ENCODE data around the gene SH3YL1. TPM values are rescaled to one million over a fixed set of nuclear protein-coding genes. Genes with fewer than 3 reads are reported as not detected.

SH3YL1 gene
- total RNA-seq, 1 experiment from 2014 or later: 97.0 TPM

GRCh38 chr2:263022-263738, 652 bp downstream of the SH3YL1 start:
- intact Hi-C loops (cut with micrococcal nuclease; ENCODE audit: unreplicated experiment): no loop called here
- Mint-ChIP-seq H3K4me1 (ENCODE audit: low read depth, unreplicated experiment) (peaks cover 39% of the 10 kb centered on the region), H3K36me3 (ENCODE audit: insufficient read depth, unreplicated experiment) (peaks cover 62% of the 10 kb centered on the region), H3K27me3 (ENCODE audit: unreplicated experiment) (no peaks in the 10 kb centered on the region), H3K27ac (ENCODE audit: unreplicated experiment) (peak overlapping the region; percentile 92), H3K4me3 (ENCODE audit: low read depth, unreplicated experiment) (peak overlapping the region; percentile 99), H3K9me3 (ENCODE audit: low read depth, unreplicated experiment) (no peaks in the 10 kb centered on the region)
- CTCF ChIA-PET: no interaction called here
- no TSS peak for BruUV-seq (replicated peaks)
- TF ChIP-seq, protein P1, sequence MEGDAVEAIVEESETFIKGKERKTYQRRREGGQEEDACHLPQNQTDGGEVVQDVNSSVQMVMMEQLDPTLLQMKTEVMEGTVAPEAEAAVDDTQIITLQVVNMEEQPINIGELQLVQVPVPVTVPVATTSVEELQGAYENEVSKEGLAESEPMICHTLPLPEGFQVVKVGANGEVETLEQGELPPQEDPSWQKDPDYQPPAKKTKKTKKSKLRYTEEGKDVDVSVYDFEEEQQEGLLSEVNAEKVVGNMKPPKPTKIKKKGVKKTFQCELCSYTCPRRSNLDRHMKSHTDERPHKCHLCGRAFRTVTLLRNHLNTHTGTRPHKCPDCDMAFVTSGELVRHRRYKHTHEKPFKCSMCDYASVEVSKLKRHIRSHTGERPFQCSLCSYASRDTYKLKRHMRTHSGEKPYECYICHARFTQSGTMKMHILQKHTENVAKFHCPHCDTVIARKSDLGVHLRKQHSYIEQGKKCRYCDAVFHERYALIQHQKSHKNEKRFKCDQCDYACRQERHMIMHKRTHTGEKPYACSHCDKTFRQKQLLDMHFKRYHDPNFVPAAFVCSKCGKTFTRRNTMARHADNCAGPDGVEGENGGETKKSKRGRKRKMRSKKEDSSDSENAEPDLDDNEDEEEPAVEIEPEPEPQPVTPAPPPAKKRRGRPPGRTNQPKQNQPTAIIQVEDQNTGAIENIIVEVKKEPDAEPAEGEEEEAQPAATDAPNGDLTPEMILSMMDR (IDR thresholded peaks at IDR 0.05; ENCODE audit: unreplicated experiment): no peak
- DNase-seq: peak; percentile 11

DNA sequence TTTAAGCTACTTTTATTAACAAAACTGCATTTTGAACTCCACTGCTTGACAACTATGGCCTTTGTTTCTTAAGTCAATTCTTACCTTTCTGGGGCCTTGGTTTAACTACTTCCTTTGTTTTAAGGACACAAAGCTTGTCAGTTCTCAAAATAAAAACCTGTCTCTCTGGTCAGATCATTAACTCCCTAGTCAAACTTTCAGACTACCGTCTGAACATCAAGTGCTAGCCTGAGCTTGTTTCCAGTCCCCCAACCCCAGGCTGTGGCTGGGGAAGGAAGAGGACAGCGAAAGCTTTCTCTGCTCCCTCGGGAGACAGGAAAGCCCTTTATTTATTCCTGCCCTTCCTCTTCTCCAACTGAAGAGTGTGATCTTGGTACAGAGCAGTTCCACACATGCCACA, 1.7 kb downstream of the SH3YL1 start:
- Mint-ChIP-seq H3K9me3 (ENCODE audit: low read depth, unreplicated experiment) (no peaks in the 10 kb centered on the region), H3K27me3 (ENCODE audit: unreplicated experiment) (no peaks in the 10 kb centered on the region), H3K36me3 (ENCODE audit: insufficient read depth, unreplicated experiment) (peaks cover 62% of the 10 kb centered on the region), H3K4me1 (ENCODE audit: low read depth, unreplicated experiment) (peaks cover 33% of the 10 kb centered on the region), H3K4me3 (ENCODE audit: low read depth, unreplicated experiment) (peak overlapping the region; percentile 99), H3K27ac (ENCODE audit: unreplicated experiment) (peak overlapping the region; percentile 70)
- CTCF ChIA-PET: interaction anchor here (0.9 to 1.0 kb wide), 2 partner anchors 14 to 18 kb away, joined by 4 read pairs; no protein-coding TSS in a partner anchor
- no TSS peak for BruUV-seq (replicated peaks)
- DNase-seq: peak; percentile 16
- TF ChIP-seq, protein P1 (IDR thresholded peaks at IDR 0.05; ENCODE audit: unreplicated experiment): no peak
- intact Hi-C loops (cut with micrococcal nuclease; ENCODE audit: unreplicated experiment): no loop called here

DNA sequence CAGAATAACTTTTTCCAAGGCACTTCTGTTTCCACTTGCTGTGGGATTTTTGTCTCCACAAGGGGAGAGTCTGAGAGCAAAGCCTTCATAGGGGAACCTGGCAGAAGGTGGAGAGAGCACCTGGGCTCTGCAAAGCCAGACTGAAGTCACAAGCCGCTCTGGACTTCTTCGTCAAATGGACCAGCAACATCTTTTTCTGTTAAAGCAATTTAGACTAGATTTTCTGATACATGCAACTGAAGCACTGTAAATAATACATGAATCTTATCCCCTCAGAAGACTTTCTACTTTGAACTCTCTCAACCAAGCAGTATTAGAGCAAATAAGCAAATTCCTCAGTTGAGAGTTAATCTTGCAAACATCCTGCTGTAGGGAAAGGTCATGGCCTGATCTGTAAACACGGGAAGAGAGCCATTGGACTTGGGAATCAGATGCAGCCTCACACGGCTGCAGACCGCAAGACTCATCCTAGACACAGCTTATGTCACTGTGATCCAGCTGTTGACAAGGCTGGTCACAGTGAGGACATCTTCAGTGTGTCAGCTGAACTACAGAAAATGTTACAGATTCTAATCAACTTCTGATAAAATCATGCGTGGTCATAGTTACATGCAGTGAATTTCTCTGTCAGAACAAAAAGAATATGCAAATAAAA, 3.2 kb downstream of the SH3YL1 start:
- H3K27me3 Mint-ChIP-seq (ENCODE audit: unreplicated experiment): no peaks in the 10 kb centered on the region
- CTCF ChIA-PET: no interaction called here
- H3K27ac Mint-ChIP-seq (ENCODE audit: unreplicated experiment): no peak overlapping the region
- intact Hi-C loops (cut with micrococcal nuclease; ENCODE audit: unreplicated experiment): loop anchor here (2.0 kb wide), 1 partner anchor 14 kb away; no protein-coding TSS in a partner anchor
- H3K9me3 Mint-ChIP-seq (ENCODE audit: low read depth, unreplicated experiment): no peaks in the 10 kb centered on the region
- H3K4me1 Mint-ChIP-seq (ENCODE audit: low read depth, unreplicated experiment): peaks cover 25% of the 10 kb centered on the region
- TF ChIP-seq, protein P1 (IDR thresholded peaks at IDR 0.05; ENCODE audit: unreplicated experiment): no peak
- no peak for DNase-seq
- H3K36me3 Mint-ChIP-seq (ENCODE audit: insufficient read depth, unreplicated experiment): peaks cover 55% of the 10 kb centered on the region
- no TSS peak for BruUV-seq (replicated peaks)
- no peak overlapping the region for H3K4me3 Mint-ChIP-seq (ENCODE audit: low read depth, unreplicated experiment)

DNA sequence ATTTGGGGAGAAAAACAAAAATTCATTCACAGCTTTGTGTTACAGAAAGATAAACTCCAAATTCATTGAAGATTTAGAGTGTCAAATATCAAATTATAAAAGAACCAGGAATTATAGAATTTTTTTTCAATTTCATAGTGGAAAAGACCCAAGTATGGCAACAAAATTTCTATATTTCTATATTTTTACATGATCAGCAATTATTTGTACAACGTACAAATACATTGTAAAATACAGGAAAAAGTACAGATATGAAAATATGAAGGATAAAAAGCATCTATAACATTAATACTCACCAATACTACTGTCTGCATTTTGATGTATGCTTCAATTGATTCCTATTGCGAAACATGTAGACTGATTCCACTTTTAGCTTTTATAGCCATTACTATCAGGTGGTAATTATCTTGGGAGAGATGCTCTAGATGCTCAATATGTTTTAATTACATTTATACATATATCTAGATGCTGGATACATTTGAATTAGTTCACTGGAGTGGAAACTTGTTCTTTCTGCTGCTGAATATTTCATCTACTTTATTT, 4.0 kb downstream of the SH3YL1 start:
- CTCF ChIA-PET: no interaction called here
- intact Hi-C loops (cut with micrococcal nuclease; ENCODE audit: unreplicated experiment): loop anchor here (2.0 kb wide), 1 partner anchor 13 kb away; no protein-coding TSS in a partner anchor
- peaks cover 25% of the 10 kb centered on the region for H3K4me1 Mint-ChIP-seq (ENCODE audit: low read depth, unreplicated experiment)
- no peaks in the 10 kb centered on the region for H3K9me3 Mint-ChIP-seq (ENCODE audit: low read depth, unreplicated experiment)
- H3K4me3 Mint-ChIP-seq (ENCODE audit: low read depth, unreplicated experiment): no peak overlapping the region
- H3K27ac Mint-ChIP-seq (ENCODE audit: unreplicated experiment): peak overlapping the region; percentile 54
- TF ChIP-seq, protein P1 (IDR thresholded peaks at IDR 0.05; ENCODE audit: unreplicated experiment): no peak
- H3K27me3 Mint-ChIP-seq (ENCODE audit: unreplicated experiment): no peaks in the 10 kb centered on the region
- peaks cover 47% of the 10 kb centered on the region for H3K36me3 Mint-ChIP-seq (ENCODE audit: insufficient read depth, unreplicated experiment)
- DNase-seq: no peak
- BruUV-seq (replicated peaks): no TSS peak

Measured in Calu3 (cell line).